ENCODE results near the gene TET3. TPM values are rescaled to one million over a fixed set of nuclear protein-coding genes. Genes with fewer than 3 reads are reported as not detected.

TET3 gene
- polyA plus RNA-seq, 1 donor from 2014 or later = 0.46 TPM

- Mint-ChIP-seq H3K36me3 (peaks cover 13% of the 10 kb centered on the region), H3K4me1 (peaks cover 42 to 57% (median 47%) of the 10 kb centered on the region in 3 donors), H3K27me3 (no peaks in the 10 kb centered on the region), H3K27ac (peak overlapping the region; percentile 7 to 96 (median 50)), H3K9me3 (peaks cover 0 to 2% (median 0%) of the 10 kb centered on the region in 3 donors), H3K4me3 (peak overlapping the region; percentile 27 to 94 (median 84))
Measured at GRCh38 chr2:73987948-73988700, 3.4 kb downstream of the TET3 start.

- peak overlapping the region in 1 of 3 donors; percentile 60 for H3K27ac Mint-ChIP-seq
- peaks cover 0 to 2% (median 0%) of the 10 kb centered on the region in 3 donors for H3K9me3 Mint-ChIP-seq
- H3K4me3 Mint-ChIP-seq = peak overlapping the region in 1 of 4 donors; percentile 72
- peaks cover 48 to 62% (median 53%) of the 10 kb centered on the region in 3 donors for H3K4me1 Mint-ChIP-seq
- H3K27me3 Mint-ChIP-seq = no peaks in the 10 kb centered on the region
- H3K36me3 Mint-ChIP-seq = peaks cover 13% of the 10 kb centered on the region
Measured at GRCh38 chr2:73989972-73990371, 5.3 kb downstream of the TET3 start.

GRCh38 chr2:73990531-73990930 is 5.8 kb downstream of the TET3 start:
- peak overlapping the region in 1 of 3 donors; percentile 60 for H3K27ac Mint-ChIP-seq
- peak overlapping the region in 2 of 4 donors; percentile 22 to 35 for H3K4me3 Mint-ChIP-seq
- H3K36me3 Mint-ChIP-seq = peaks cover 13% of the 10 kb centered on the region
- H3K4me1 Mint-ChIP-seq = peaks cover 51 to 66% (median 57%) of the 10 kb centered on the region in 3 donors
- H3K9me3 Mint-ChIP-seq = peaks cover 0 to 2% (median 0%) of the 10 kb centered on the region in 3 donors
- no peaks in the 10 kb centered on the region for H3K27me3 Mint-ChIP-seq

GRCh38 chr2:73992036-73992435 is 7.3 kb downstream of the TET3 start:
- peak overlapping the region in 1 of 4 donors; percentile 42 for H3K4me3 Mint-ChIP-seq

GRCh38 chr2:73993376-73993775 is 8.7 kb downstream of the TET3 start:
- Mint-ChIP-seq H3K27me3 (no peaks in the 10 kb centered on the region), H3K9me3 (peaks cover 0 to 2% (median 0%) of the 10 kb centered on the region in 3 donors), H3K27ac (peak overlapping the region in 2 of 3 donors; percentile 11 to 59), H3K36me3 (peaks cover 11% of the 10 kb centered on the region), H3K4me3 (peak overlapping the region in 1 of 4 donors; percentile 67), H3K4me1 (peaks cover 41 to 54% (median 47%) of the 10 kb centered on the region in 3 donors)

More at GRCh38 chr2:73992036-73992435, 7.3 kb downstream of the TET3 start:
- H3K9me3 Mint-ChIP-seq = peaks cover 0 to 2% (median 0%) of the 10 kb centered on the region in 3 donors
- peak overlapping the region in 2 of 3 donors; percentile 7 to 65 for H3K27ac Mint-ChIP-seq
- no peaks in the 10 kb centered on the region for H3K27me3 Mint-ChIP-seq
- H3K36me3 Mint-ChIP-seq = peaks cover 11% of the 10 kb centered on the region
- H3K4me1 Mint-ChIP-seq = peaks cover 44 to 56% (median 47%) of the 10 kb centered on the region in 3 donors

GRCh38 chr2:73993778-73994177 is 9.1 kb downstream of the TET3 start:
- H3K4me3 Mint-ChIP-seq = no peak overlapping the region
- H3K27ac Mint-ChIP-seq = peak overlapping the region in 2 of 3 donors; percentile 11 to 64
- H3K36me3 Mint-ChIP-seq = peaks cover 11% of the 10 kb centered on the region
- peaks cover 42 to 54% (median 47%) of the 10 kb centered on the region in 3 donors for H3K4me1 Mint-ChIP-seq
- H3K27me3 Mint-ChIP-seq = no peaks in the 10 kb centered on the region
- peaks cover 0 to 2% (median 0%) of the 10 kb centered on the region in 3 donors for H3K9me3 Mint-ChIP-seq

- Mint-ChIP-seq H3K36me3 (peaks cover 11% of the 10 kb centered on the region), H3K27me3 (no peaks in the 10 kb centered on the region), H3K4me3 (peak overlapping the region in 1 of 4 donors; percentile 5), H3K9me3 (peaks cover 0 to 2% (median 0%) of the 10 kb centered on the region in 3 donors), H3K27ac (peak overlapping the region in 2 of 3 donors; percentile 11 to 64), H3K4me1 (peaks cover 44 to 52% (median 47%) of the 10 kb centered on the region in 3 donors)
Measured at GRCh38 chr2:73994178-73994831, 9.6 kb downstream of the TET3 start.

- no peaks in the 10 kb centered on the region for H3K27me3 Mint-ChIP-seq
- no peak overlapping the region for H3K27ac Mint-ChIP-seq
- H3K36me3 Mint-ChIP-seq = peaks cover 4% of the 10 kb centered on the region
Measured at GRCh38 chr2:73995810-73996209, 11.1 kb downstream of the TET3 start.

GRCh38 chr2:73997813-73998212 is 13.1 kb downstream of the TET3 start:
- peaks cover 53 to 65% (median 61%) of the 10 kb centered on the region in 3 donors for H3K4me1 Mint-ChIP-seq
- no peaks in the 10 kb centered on the region for H3K36me3 Mint-ChIP-seq
- H3K27me3 Mint-ChIP-seq = no peaks in the 10 kb centered on the region
- H3K27ac Mint-ChIP-seq = peak overlapping the region; percentile 20 to 84 (median 59)
- no peaks in the 10 kb centered on the region for H3K9me3 Mint-ChIP-seq
- H3K4me3 Mint-ChIP-seq = peak overlapping the region in 1 of 4 donors; percentile 1

More at GRCh38 chr2:73995810-73996209, 11.1 kb downstream of the TET3 start:
- H3K4me1 Mint-ChIP-seq = peaks cover 41 to 54% (median 47%) of the 10 kb centered on the region in 3 donors
- peaks cover 0 to 2% (median 0%) of the 10 kb centered on the region in 3 donors for H3K9me3 Mint-ChIP-seq
- H3K4me3 Mint-ChIP-seq = no peak overlapping the region

GRCh38 chr2:73998451-73998850 is 13.7 kb downstream of the TET3 start:
- Mint-ChIP-seq H3K27ac (peak overlapping the region in 1 of 3 donors; percentile 84), H3K36me3 (no peaks in the 10 kb centered on the region), H3K27me3 (no peaks in the 10 kb centered on the region), H3K4me3 (peak overlapping the region in 2 of 4 donors; percentile 22 to 48), H3K4me1 (peaks cover 48 to 61% (median 59%) of the 10 kb centered on the region in 3 donors), H3K9me3 (no peaks in the 10 kb centered on the region)

GRCh38 chr2:73998933-73999332 is 14.2 kb downstream of the TET3 start:
- H3K36me3 Mint-ChIP-seq = no peaks in the 10 kb centered on the region
- peaks cover 43 to 57% (median 54%) of the 10 kb centered on the region in 3 donors for H3K4me1 Mint-ChIP-seq
- H3K4me3 Mint-ChIP-seq = peak overlapping the region in 1 of 4 donors; percentile 22
- no peaks in the 10 kb centered on the region for H3K27me3 Mint-ChIP-seq
- H3K27ac Mint-ChIP-seq = peak overlapping the region in 1 of 3 donors; percentile 85
- H3K9me3 Mint-ChIP-seq = no peaks in the 10 kb centered on the region

GRCh38 chr2:73999881-74000597 is 15.3 kb downstream of the TET3 start:
- Mint-ChIP-seq H3K27me3 (no peaks in the 10 kb centered on the region), H3K36me3 (no peaks in the 10 kb centered on the region), H3K27ac (peak overlapping the region; percentile 17 to 92 (median 47)), H3K4me1 (peaks cover 38 to 54% (median 46%) of the 10 kb centered on the region in 3 donors), H3K9me3 (no peaks in the 10 kb centered on the region), H3K4me3 (peak overlapping the region in 2 of 4 donors; percentile 24 to 77)

GRCh38 chr2:74000666-74001065 is 16.0 kb downstream of the TET3 start:
- Mint-ChIP-seq H3K36me3 (no peaks in the 10 kb centered on the region), H3K4me1 (peaks cover 34 to 51% (median 43%) of the 10 kb centered on the region in 3 donors), H3K27ac (peak overlapping the region; percentile 47 to 93 (median 92)), H3K27me3 (no peaks in the 10 kb centered on the region), H3K9me3 (no peaks in the 10 kb centered on the region), H3K4me3 (peak overlapping the region in 2 of 4 donors; percentile 24 to 77)

GRCh38 chr2:74001121-74001520 is 16.4 kb downstream of the TET3 start:
- H3K9me3 Mint-ChIP-seq = no peaks in the 10 kb centered on the region
- H3K27me3 Mint-ChIP-seq = no peaks in the 10 kb centered on the region
- peaks cover 34 to 53% (median 43%) of the 10 kb centered on the region in 3 donors for H3K4me1 Mint-ChIP-seq
- H3K36me3 Mint-ChIP-seq = peaks cover 2% of the 10 kb centered on the region
- peak overlapping the region; percentile 92 to 93 (median 93) for H3K27ac Mint-ChIP-seq
- H3K4me3 Mint-ChIP-seq = peak overlapping the region; percentile 70 to 93 (median 88)
